Activated CD4-positive, alpha-beta T cell treated with anti-CD3 and anti-CD28 coated beads for 36 hours (primary cell): ENCODE data around the gene DGKI. TPM values are rescaled to one million over a fixed set of nuclear protein-coding genes. Genes with fewer than 3 reads are reported as not detected.

Experiments
- ATAC-seq: fragments of 200-7000 bp; cut with Tn5 transposase; one replicate; pipeline ENCODE4 v1.10.0; 2021; ENCODE audit warnings: mild to moderate bottlenecking, moderate library complexity
- CTCF ChIA-PET: fragments of 350-600 bp; sonication (Branson Sonifier 250); formaldehyde crosslinking; loops from one replicate; lab custom pipeline; 2021; ENCODE audit warnings: antibody characterized with exemption; lab: Charles Lee
- POLR2A ChIA-PET: fragments of 350-600 bp; sonication (Branson Sonifier 250); formaldehyde crosslinking; loops from one replicate; lab custom pipeline; 2021; ENCODE audit warnings: antibody characterized with exemption, inconsistent platforms; lab: Charles Lee
- DNase-seq: peaks from one replicate; pipeline ENCODE4 v3.0.0-alpha.2; 2020
- H3K27ac Mint-ChIP-seq: one replicate; pipeline ENCODE4 v1.8.0; 2021; ENCODE audit warnings: mixed read lengths
- H3K27me3 Mint-ChIP-seq: one replicate; pipeline ENCODE4 v1.8.0; 2021; ENCODE audit warnings: mixed read lengths
- H3K36me3 Mint-ChIP-seq: one replicate; pipeline ENCODE4 v1.8.0; 2021; ENCODE audit warnings: low read depth, mixed read lengths
- H3K4me1 Mint-ChIP-seq: one replicate; pipeline ENCODE4 v1.8.0; 2021; ENCODE audit warnings: mixed read lengths
- H3K4me3 Mint-ChIP-seq: one replicate; pipeline ENCODE4 v1.8.0; 2021; ENCODE audit warnings: mild to moderate bottlenecking, moderate library complexity, mixed read lengths
- H3K9me3 Mint-ChIP-seq: one replicate; pipeline ENCODE4 v1.8.0; 2021; ENCODE audit warnings: low read depth, mixed read lengths
- intact Hi-C, 2 experiments: fragments of 100-400 bp; cut with DNase I in 1 of 2; cut with micrococcal nuclease in 1 of 2; formaldehyde crosslinking; loops; one replicate each; pipeline versions ENCODE4 v1.14.2 to v1.15.1; 2022 to 2024; cut with DNase I, micrococcal nuclease
- total RNA-seq, 2 experiments: library from RNA; stranded (reverse); gene quantifications; one replicate each; pipeline ENCODE4 v1.2.3, GENCODE V29; 2021

DGKI gene
- total RNA-seq, 2 experiments from 2014 or later: 2.9 to 3.0 TPM

DNA sequence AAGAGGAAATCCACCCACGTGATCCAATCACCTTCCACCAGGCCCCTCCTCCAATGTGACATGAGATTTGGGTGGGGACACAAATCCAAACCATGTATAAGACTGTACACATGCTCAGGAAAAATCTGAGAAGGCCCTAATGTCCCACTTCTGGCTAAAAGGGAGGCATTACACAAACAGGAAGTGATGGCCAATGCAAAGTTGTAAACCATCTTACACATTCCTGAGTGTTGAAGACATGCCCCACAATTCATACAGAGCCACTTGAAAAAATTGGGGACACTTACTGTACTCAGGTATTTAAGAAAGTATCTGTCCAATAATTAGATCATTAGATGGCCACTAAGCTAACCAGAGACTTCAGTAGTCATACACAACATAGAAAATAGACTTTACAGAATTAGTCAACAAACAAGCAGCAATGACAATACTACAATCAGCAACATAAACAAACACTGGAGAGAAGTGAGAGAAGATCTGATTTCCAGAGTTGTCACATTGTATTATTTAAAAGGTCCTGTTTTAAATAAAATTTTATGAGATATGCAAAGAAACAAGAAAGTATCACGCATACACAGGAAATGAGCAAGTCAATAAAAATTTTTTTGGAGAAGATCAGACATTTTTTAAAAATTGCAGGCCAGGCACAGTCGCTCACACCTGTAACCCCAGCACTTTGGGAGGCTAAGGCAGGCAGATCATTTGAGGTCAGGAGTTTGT is 143.3 kb downstream of the DGKI start:
- Mint-ChIP-seq H3K27me3 (peaks cover 2% of the 10 kb centered on the region), H3K27ac (no peak overlapping the region), H3K36me3 (no peaks in the 10 kb centered on the region), H3K4me3 (no peak overlapping the region), H3K4me1 (no peaks in the 10 kb centered on the region), H3K9me3 (peaks cover 22% of the 10 kb centered on the region)
- ChIA-PET CTCF (no interaction called here), POLR2A (no interaction called here)
- intact Hi-C loops: no loop called here
- no peak for DNase-seq
- ATAC-seq: no peak

DNA sequence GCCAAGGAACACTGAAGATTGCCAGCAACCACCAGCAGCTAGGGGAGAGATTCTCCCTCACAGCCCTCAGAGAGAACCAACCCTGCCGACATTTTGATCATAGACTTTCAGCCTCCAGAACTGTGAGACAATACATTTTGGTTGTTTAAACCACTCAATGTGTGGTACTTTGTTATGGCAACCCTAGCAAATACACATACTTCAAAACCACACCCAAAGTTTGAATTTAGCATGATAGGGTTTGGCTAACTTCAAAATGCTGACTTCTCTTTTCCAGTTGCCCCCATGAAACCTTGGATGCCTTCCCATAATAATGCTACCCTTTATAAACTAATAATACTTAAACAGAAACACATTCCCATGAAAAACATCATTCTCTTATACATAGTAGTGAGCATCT is 149.8 kb downstream of the DGKI start:
- Mint-ChIP-seq H3K36me3 (no peaks in the 10 kb centered on the region), H3K4me3 (no peak overlapping the region), H3K4me1 (no peaks in the 10 kb centered on the region), H3K9me3 (no peaks in the 10 kb centered on the region), H3K27ac (no peak overlapping the region), H3K27me3 (peaks cover 4% of the 10 kb centered on the region)
- intact Hi-C loops: no loop called here
- DNase-seq: no peak
- CTCF ChIA-PET: no interaction called here
- no peak for ATAC-seq
- POLR2A ChIA-PET: no interaction called here

DNA sequence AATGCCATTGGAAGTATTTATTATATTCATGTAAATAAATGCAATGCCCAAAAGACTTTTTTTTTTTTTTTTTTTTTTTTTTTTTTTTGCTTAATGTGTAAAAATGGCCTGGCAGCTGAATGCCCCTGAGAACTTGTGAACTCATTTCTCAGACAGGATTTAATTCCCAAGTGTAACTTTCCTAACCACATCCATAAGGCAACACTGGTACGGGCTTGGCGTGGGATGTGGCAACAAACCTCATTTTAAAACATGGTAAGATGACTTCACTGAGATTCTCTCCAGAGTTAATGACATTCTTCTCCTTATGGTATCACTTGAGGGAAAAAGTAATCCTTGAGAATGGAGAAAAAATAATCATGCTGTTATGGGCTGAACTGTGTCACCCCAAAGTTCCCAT is 150.4 kb downstream of the DGKI start:
- POLR2A ChIA-PET: no interaction called here
- ATAC-seq (no peak), DNase-seq (no peak)
- peaks cover 4% of the 10 kb centered on the region for H3K27me3 Mint-ChIP-seq
- intact Hi-C loops: no loop called here
- H3K27ac Mint-ChIP-seq: no peak overlapping the region
- H3K9me3 Mint-ChIP-seq: no peaks in the 10 kb centered on the region
- H3K4me1 Mint-ChIP-seq: no peaks in the 10 kb centered on the region
- H3K4me3 Mint-ChIP-seq: no peak overlapping the region
- CTCF ChIA-PET: interaction anchor here (0.6 kb wide), 1 partner anchor 185 kb away, joined by 3 read pairs; no protein-coding TSS in a partner anchor
- H3K36me3 Mint-ChIP-seq: no peaks in the 10 kb centered on the region

DNA sequence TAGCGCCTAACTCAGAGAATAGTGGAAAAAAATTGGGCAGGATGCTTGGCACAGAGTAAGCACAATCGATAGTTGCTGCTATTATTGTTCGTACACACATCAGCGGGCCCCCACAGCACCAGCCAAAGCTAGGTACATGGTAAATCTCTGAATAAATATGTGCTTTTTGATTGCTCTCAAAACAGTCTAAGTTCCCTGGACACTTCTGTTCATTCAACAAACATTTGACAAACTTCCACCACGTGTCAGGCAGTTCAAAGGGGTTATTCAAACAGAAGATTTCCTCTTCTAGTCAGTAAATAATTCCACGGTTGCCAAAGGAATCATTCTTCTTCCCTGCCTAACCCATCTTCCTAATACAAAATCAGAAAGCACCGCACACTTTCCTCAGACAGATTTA is 150.8 kb downstream of the DGKI start:
- ChIA-PET POLR2A (no interaction called here), CTCF (no interaction called here)
- Mint-ChIP-seq H3K4me1 (no peaks in the 10 kb centered on the region), H3K27ac (no peak overlapping the region), H3K27me3 (peaks cover 3% of the 10 kb centered on the region), H3K4me3 (no peak overlapping the region), H3K36me3 (no peaks in the 10 kb centered on the region), H3K9me3 (no peaks in the 10 kb centered on the region)
- DNase-seq: no peak
- ATAC-seq: no peak
- intact Hi-C loops: no loop called here

DNA sequence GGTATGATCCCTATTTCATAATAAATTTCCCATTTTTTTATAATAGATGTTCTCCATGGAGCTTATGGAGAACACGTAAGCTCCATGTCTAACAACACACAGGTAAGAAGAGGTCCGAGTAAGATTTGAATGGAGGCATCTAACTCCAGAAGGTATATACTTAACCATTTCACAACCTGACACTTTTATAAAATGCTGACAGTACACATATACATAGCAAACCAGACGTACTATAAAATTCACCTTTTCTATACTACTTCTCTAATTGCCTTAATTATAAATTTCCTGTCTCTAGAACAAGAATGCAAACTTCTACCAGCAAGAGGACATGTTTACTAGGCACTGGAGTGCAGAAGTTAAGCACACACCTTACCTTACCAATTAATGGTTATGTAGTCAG is 151.3 kb downstream of the DGKI start:
- Mint-ChIP-seq H3K4me1 (no peaks in the 10 kb centered on the region), H3K27ac (no peak overlapping the region), H3K36me3 (no peaks in the 10 kb centered on the region), H3K4me3 (no peak overlapping the region), H3K27me3 (peaks cover 2% of the 10 kb centered on the region), H3K9me3 (no peaks in the 10 kb centered on the region)
- CTCF ChIA-PET: no interaction called here
- no peak for DNase-seq
- intact Hi-C loops: no loop called here
- ATAC-seq: no peak
- POLR2A ChIA-PET: no interaction called here

DNA sequence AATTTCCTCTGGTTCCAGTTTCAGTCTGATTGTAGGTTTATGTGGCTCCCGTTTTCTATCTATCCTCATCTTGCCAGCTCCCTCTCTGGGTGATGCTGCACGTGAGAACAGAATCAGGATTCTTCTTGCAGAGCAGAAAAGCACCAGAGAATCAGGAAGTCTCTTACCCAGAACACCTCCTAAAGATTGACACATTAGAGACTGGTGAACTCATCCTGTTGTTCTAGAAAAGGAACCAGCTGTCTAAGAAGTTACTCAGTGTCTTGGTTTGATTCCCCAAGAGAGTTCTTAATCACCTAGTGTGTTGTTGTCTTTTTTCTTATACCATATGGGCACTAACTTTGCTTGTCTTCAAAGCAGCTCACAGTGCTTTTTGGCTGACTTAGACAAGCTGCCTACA is 152.4 kb downstream of the DGKI start:
- Mint-ChIP-seq H3K4me3 (no peak overlapping the region), H3K36me3 (no peaks in the 10 kb centered on the region), H3K27me3 (peaks cover 2% of the 10 kb centered on the region), H3K4me1 (no peaks in the 10 kb centered on the region), H3K27ac (no peak overlapping the region), H3K9me3 (no peaks in the 10 kb centered on the region)
- CTCF ChIA-PET: interaction anchor here (0.9 kb wide), 1 partner anchor 13 kb away, joined by 4 read pairs; no protein-coding TSS in a partner anchor
- POLR2A ChIA-PET: no interaction called here
- intact Hi-C loops: no loop called here
- DNase-seq: no peak
- ATAC-seq: no peak

DNA sequence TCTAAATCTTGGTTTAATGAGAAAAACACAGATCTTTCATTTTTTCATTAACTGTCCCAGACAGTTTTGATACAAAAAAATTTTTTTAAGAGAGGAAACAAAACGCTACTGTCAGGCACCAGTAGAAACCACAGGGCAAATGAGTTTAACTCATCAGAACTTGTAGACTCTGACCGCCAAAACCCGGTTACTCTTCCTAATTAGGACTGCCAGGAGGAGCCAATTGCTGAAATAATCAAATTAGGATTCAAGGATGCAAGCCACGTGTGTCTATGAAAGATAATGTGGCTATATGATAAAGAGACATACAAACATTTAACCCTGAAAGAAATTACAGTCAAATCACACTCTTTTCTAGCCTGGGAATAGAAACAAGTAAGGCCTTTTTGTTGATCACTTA is 154.4 kb downstream of the DGKI start:
- Mint-ChIP-seq H3K4me1 (no peaks in the 10 kb centered on the region), H3K4me3 (no peak overlapping the region), H3K27me3 (peaks cover 2% of the 10 kb centered on the region), H3K36me3 (no peaks in the 10 kb centered on the region), H3K27ac (no peak overlapping the region), H3K9me3 (no peaks in the 10 kb centered on the region)
- no peak for DNase-seq
- no peak for ATAC-seq
- POLR2A ChIA-PET: no interaction called here
- intact Hi-C loops: no loop called here
- CTCF ChIA-PET: no interaction called here

DNA sequence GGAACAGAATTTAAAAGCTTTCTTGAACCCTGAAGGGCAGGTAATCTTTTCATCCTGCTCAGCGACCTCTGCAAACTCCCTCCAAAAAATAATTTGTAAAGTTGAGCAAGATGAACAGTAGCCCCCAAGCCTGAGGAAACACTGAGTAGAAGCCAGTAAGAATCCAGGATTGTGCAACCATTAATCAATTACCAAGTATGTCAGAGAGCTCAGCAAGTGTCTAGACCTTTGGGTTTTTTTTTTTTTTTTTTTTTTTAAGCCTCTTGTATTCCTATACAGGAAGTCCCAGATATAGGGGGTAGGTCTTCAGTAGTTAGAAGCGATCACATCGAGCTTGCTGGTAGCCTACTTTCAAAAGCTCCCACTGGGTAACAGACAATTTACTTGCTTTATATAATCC is 155.2 kb downstream of the DGKI start:
- Mint-ChIP-seq H3K9me3 (no peaks in the 10 kb centered on the region), H3K27ac (no peak overlapping the region), H3K4me1 (no peaks in the 10 kb centered on the region), H3K36me3 (no peaks in the 10 kb centered on the region), H3K27me3 (peaks cover 5% of the 10 kb centered on the region), H3K4me3 (no peak overlapping the region)
- intact Hi-C loops: no loop called here
- no peak for DNase-seq
- no peak for ATAC-seq
- POLR2A ChIA-PET: no interaction called here
- CTCF ChIA-PET: no interaction called here

DNA sequence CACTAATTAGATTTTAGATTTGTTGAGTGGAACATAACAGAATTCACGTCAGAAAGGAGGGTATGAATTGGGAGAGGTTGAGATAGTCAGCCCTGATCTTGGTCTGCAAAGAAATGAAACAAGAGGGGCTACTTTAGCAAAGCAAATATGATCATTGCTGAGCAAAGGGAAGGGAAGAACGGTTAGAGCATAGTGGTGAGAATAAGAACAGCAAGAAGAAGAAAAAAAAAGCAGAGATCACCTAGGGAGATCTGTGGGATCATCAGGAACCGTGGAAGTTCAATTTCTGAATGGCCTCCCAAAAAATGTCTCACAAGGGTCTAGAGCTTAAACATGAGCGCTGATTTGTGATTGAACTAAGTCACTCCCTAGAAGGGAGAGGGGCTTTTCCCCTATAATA is 156.1 kb downstream of the DGKI start:
- peaks cover 5% of the 10 kb centered on the region for H3K27me3 Mint-ChIP-seq
- CTCF ChIA-PET: no interaction called here
- H3K4me1 Mint-ChIP-seq: no peaks in the 10 kb centered on the region
- no peak overlapping the region for H3K27ac Mint-ChIP-seq
- no peaks in the 10 kb centered on the region for H3K36me3 Mint-ChIP-seq
- POLR2A ChIA-PET: no interaction called here
- intact Hi-C loops: no loop called here
- no peak overlapping the region for H3K4me3 Mint-ChIP-seq
- DNase-seq: no peak
- no peak for ATAC-seq
- H3K9me3 Mint-ChIP-seq: no peaks in the 10 kb centered on the region

DNA sequence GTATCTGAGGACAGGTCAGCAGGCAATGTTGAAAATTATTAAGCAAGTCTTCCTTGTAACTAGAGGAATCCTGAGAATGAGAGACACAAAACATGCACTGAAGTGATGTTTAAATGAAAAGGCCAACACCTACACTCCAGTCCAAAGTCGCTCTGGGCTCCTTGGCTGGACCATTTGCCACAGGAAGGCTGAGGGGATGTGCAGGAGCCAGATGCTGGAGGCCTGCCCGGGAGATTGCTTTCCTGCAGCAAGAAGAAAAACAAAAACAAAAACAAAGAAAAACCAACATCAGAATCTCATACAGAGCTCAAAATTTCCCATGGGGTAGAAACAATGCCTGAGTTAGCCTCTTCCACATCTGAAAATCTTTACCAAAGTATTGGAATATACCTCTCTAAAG is 157.0 kb downstream of the DGKI start:
- ChIA-PET POLR2A (no interaction called here), CTCF (no interaction called here)
- Mint-ChIP-seq H3K27ac (no peak overlapping the region), H3K4me3 (no peak overlapping the region), H3K27me3 (peaks cover 5% of the 10 kb centered on the region), H3K4me1 (no peaks in the 10 kb centered on the region), H3K9me3 (no peaks in the 10 kb centered on the region), H3K36me3 (no peaks in the 10 kb centered on the region)
- DNase-seq (no peak), ATAC-seq (no peak)
- intact Hi-C loops: no loop called here

DNA sequence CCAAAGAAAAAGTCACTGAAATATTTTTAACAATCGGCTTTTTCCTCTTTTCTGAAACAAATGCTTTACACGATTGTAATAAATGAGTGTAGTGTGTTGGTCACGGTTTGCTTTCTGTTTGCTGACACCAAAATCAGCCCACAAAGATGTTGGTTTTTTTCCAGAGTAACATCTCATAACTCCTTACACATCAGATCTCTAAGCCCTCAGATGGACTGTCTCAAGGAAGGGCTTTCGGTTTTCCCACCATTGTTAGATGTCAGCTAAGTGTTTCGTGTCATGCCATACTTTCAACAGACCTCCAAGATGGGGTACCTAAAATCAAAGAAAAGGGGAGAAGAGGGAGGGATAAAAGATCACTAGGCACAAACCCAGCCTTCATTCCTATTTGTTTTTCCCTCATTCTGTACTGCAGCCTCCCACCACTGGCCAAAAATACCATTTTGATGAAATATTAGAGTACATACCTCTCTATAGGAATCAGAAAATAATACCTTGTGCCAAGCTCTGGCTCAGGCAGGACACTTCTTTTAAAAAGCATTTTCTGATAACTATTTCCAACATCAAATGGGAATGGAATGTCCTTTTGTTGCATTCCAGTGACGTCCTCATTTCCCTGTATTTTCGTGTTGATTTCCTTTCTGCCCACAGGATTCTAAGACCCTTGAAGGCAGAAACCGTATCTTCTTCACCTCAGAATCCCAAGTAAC is 159.1 kb downstream of the DGKI start:
- POLR2A ChIA-PET: no interaction called here
- Mint-ChIP-seq H3K27ac (no peak overlapping the region), H3K36me3 (no peaks in the 10 kb centered on the region), H3K4me3 (no peak overlapping the region), H3K4me1 (no peaks in the 10 kb centered on the region), H3K9me3 (no peaks in the 10 kb centered on the region), H3K27me3 (peaks cover 5% of the 10 kb centered on the region)
- ATAC-seq (no peak), DNase-seq (no peak)
- CTCF ChIA-PET: no interaction called here
- intact Hi-C loops: no loop called here

DNA sequence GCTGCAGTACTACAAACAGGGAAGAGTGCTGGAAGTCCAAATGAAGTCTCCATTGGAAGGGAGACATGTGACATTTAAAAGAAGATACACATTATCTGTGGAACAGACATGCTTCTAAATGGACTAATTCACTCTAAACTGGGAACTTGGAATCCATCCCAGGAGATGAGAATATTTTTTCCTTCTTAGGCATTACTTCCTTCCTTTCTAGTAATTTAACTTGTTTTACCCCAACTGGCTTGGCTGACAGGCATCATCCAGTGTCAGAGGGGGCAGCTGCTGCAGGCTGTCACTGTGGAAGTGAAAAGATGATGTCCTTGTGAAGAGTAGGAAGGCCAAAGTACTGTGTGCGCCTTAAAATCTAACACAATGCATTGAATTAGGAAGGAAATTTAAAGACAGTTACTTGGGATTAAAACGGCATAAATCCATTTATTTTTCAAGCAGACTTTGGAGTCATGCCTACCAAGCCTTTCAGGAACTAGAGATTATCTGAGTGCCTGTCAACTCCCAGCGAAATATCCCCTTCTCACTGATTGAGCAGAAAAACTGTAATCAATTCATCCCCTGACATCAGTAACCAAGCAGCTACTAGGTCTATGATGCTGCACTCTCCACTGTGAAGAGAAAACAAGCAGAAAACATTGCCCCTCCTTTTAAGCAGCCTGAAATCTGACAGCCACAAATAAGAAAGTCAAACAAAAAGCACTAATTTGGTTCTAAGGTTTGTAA is 161.2 kb downstream of the DGKI start:
- CTCF ChIA-PET: no interaction called here
- no peak for ATAC-seq
- Mint-ChIP-seq H3K4me3 (no peak overlapping the region), H3K27me3 (peaks cover 5% of the 10 kb centered on the region), H3K9me3 (no peaks in the 10 kb centered on the region), H3K4me1 (no peaks in the 10 kb centered on the region), H3K36me3 (no peaks in the 10 kb centered on the region), H3K27ac (no peak overlapping the region)
- POLR2A ChIA-PET: no interaction called here
- DNase-seq: no peak
- intact Hi-C loops: no loop called here
